NCI-H2107 treated with DMSO at 0.1 percent for 48 hours (cell line): ENCODE results near the gene C1QTNF5.

Source experiments
- DNase-seq: peaks from one replicate; lab custom pipeline; 2025; ENCODE audit not compliant: unreplicated experiment; lab: John Stamatoyannopoulos, UW

C1QTNF5 gene

GRCh38 chr11:119297938-119298337, 42.7 kb downstream of the C1QTNF5 start:
- no peak for DNase-seq

GRCh38 chr11:119295178-119295577, 45.5 kb downstream of the C1QTNF5 start:
- no peak for DNase-seq

GRCh38 chr11:119293461-119293860, 47.2 kb downstream of the C1QTNF5 start:
- DNase-seq = no peak

- no peak for DNase-seq
Observed at GRCh38 chr11:119290894-119291497, 49.7 kb downstream of the C1QTNF5 start.
